Upper lobe of right lung (tissue), 1 donor: ENCODE data around the gene WDR7. TPM values are rescaled to one million over a fixed set of nuclear protein-coding genes. Genes with fewer than 3 reads are reported as not detected.

Experiments
- ATAC-seq: fragments of 200-7000 bp; cut with Tn5 transposase; one replicate; pipeline ENCODE4 v1.9.1; 2020; ENCODE audit warnings: mild to moderate bottlenecking, moderate library complexity
- DNase-seq: peaks from one replicate; pipeline ENCODE4 v3.0.0-alpha.2; 2020
- H3K27ac ChIP-seq: fragments of 200-600 bp; one replicate; pipeline ENCODE4 v1.8.0; 2022
- H3K27me3 ChIP-seq: fragments of 200-600 bp; one replicate; pipeline ENCODE4 v1.8.0; 2022; ENCODE audit warnings: mild to moderate bottlenecking
- H3K36me3 ChIP-seq: fragments of 200-600 bp; one replicate; pipeline ENCODE4 v1.8.0; 2022
- H3K4me1 ChIP-seq: fragments of 200-600 bp; one replicate; pipeline ENCODE4 v1.8.0; 2022
- H3K4me3 ChIP-seq: fragments of 200-600 bp; one replicate; pipeline ENCODE4 v1.8.0; 2022; ENCODE audit warnings: mild to moderate bottlenecking
- H3K9me3 ChIP-seq: fragments of 200-600 bp; one replicate; pipeline ENCODE4 v1.8.0; 2022
- intact Hi-C: fragments of 100-400 bp; cut with DNase I; formaldehyde crosslinking; loops from one replicate; pipeline ENCODE4 v1.11.0; 2022
- total RNA-seq: library from RNA; stranded (reverse); fragmentation: NEBNext Ultra II Directional; extraction: Animal tissue kit (Norgen Biotek cat#: 25700); gene quantifications from one replicate; pipeline ENCODE4 v1.2.1, GENCODE V29; 2021
- TF ChIP-seq, protein P1 (sequence below): fragments of 200-600 bp; IDR thresholded peaks from one replicate; pipeline ENCODE4 v1.8.0; 2022; ENCODE audit warnings: antibody characterized with exemption
- donor health status: DM: no; HTN: yes; CAD: no; lungs with severe emphysema.

Gene WDR7
- total RNA-seq, 1 donor from 2014 or later, result 30.7 TPM

DNA sequence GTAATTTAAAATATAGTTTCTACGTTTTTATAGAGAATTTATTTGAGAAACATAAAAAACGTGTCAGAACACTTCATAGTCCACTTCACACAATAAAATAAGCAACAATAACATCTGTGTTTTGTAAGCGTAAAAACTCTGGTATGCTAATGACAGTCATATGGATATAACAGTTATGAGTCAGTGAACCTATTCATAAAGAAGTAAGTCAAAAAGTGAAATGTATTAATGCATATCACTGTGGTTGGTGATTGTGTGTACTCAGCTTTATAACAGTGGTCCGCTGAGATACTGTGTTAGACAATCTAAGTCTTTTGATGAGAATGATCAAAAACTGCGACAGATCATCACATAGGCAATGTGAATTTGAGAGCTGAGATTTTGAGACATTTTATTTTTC lies 153.2 kb downstream of the WDR7 start:
- TF ChIP-seq, protein P1, sequence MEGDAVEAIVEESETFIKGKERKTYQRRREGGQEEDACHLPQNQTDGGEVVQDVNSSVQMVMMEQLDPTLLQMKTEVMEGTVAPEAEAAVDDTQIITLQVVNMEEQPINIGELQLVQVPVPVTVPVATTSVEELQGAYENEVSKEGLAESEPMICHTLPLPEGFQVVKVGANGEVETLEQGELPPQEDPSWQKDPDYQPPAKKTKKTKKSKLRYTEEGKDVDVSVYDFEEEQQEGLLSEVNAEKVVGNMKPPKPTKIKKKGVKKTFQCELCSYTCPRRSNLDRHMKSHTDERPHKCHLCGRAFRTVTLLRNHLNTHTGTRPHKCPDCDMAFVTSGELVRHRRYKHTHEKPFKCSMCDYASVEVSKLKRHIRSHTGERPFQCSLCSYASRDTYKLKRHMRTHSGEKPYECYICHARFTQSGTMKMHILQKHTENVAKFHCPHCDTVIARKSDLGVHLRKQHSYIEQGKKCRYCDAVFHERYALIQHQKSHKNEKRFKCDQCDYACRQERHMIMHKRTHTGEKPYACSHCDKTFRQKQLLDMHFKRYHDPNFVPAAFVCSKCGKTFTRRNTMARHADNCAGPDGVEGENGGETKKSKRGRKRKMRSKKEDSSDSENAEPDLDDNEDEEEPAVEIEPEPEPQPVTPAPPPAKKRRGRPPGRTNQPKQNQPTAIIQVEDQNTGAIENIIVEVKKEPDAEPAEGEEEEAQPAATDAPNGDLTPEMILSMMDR, result no peak
- DNase-seq (no peak), ATAC-seq (no peak)
- Histone ChIP-seq H3K27me3 (no peaks in the 10 kb centered on the region), H3K4me3 (no peak overlapping the region), H3K9me3 (no peaks in the 10 kb centered on the region), H3K27ac (no peak overlapping the region), H3K36me3 (no peaks in the 10 kb centered on the region), H3K4me1 (no peaks in the 10 kb centered on the region)
- intact Hi-C loops, result no loop called here

DNA sequence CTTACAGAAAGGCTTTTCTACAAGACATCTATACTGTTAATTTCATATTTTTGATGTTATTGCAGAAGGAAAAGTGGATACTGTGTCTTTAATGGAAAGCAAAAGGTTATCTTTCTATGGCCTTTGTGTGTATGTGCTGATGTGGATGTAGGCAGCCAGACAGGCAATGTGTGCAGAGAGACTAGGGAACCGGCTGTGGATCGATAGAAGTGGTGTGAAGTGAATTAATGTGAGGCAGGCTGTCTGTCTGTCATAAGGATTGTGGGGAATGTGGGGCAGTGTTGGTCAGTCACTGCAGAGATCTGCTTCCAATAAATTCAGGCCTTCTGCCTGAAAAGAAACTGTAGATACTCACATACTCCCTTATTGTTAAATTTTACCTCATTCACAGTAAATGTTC lies 156.7 kb downstream of the WDR7 start:
- no peak for DNase-seq
- H3K4me1 ChIP-seq, result no peaks in the 10 kb centered on the region
- no peaks in the 10 kb centered on the region for H3K36me3 ChIP-seq
- H3K4me3 ChIP-seq, result no peak overlapping the region
- TF ChIP-seq, protein P1, result no peak
- ATAC-seq, result no peak
- intact Hi-C loops, result no loop called here
- no peak overlapping the region for H3K27ac ChIP-seq
- no peaks in the 10 kb centered on the region for H3K27me3 ChIP-seq
- H3K9me3 ChIP-seq, result no peaks in the 10 kb centered on the region

DNA sequence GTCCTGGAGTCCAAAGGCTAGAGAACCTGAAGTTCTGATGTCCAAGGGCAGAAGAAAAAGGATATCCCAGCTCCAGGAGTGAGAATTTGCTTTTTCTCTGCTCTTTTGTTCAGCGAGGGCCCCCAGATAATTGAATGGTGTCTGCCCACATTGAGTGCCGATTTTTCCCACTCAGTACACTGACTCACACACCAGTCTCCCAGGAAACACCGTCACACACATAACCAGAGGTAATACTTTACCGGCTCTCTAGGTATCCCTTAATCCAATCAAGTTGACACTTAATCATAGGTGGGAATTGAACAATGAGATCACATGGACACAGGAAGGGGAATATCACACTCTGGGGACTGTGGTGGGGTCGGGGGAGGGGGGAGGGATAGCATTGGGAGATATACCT lies 161.5 kb downstream of the WDR7 start:
- TF ChIP-seq, protein P1, result no peak
- no peak for DNase-seq
- Histone ChIP-seq H3K4me3 (no peak overlapping the region), H3K9me3 (no peaks in the 10 kb centered on the region), H3K27me3 (no peaks in the 10 kb centered on the region), H3K27ac (no peak overlapping the region), H3K36me3 (no peaks in the 10 kb centered on the region), H3K4me1 (no peaks in the 10 kb centered on the region)
- ATAC-seq, result no peak
- intact Hi-C loops, result no loop called here

- Histone ChIP-seq H3K4me1 (no peaks in the 10 kb centered on the region), H3K4me3 (no peak overlapping the region), H3K9me3 (no peaks in the 10 kb centered on the region), H3K27ac (no peak overlapping the region), H3K36me3 (no peaks in the 10 kb centered on the region), H3K27me3 (no peaks in the 10 kb centered on the region)
- DNase-seq (no peak), ATAC-seq (no peak)
- TF ChIP-seq, protein P1, result no peak
- intact Hi-C loops, result no loop called here
Measured at GRCh38 chr18:56815926-56816325, 164.8 kb downstream of the WDR7 start.

DNA sequence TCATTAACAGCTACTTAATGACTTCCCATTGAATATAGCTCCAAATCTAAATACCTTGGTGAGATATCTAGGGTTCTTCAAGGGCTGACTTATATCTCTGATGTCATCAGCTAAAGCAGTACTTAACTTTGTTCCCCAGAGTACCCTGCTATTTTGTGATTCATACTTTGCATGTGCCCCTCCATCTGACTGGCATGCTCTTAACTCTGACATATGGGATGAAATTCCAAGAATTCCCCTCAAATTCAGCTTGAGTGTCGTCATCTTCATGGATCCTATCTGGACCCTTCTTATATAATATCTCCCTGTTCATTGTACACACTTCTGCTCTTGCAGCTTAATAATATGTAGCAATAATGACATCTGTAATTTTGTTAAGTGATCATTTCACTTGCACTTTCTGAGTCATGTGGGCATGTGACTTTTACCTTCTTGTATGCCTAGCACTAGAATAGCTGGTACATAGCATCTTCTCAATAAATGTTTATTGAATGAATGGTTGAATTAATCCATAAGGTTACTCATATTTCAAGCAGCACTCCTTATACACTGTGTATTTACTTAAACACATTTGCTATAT lies 172.9 kb downstream of the WDR7 start:
- Histone ChIP-seq H3K27ac (no peak overlapping the region), H3K4me3 (no peak overlapping the region), H3K36me3 (no peaks in the 10 kb centered on the region), H3K27me3 (no peaks in the 10 kb centered on the region), H3K9me3 (no peaks in the 10 kb centered on the region), H3K4me1 (no peaks in the 10 kb centered on the region)
- DNase-seq, result no peak
- TF ChIP-seq, protein P1, result no peak
- intact Hi-C loops, result no loop called here
- no peak for ATAC-seq

DNA sequence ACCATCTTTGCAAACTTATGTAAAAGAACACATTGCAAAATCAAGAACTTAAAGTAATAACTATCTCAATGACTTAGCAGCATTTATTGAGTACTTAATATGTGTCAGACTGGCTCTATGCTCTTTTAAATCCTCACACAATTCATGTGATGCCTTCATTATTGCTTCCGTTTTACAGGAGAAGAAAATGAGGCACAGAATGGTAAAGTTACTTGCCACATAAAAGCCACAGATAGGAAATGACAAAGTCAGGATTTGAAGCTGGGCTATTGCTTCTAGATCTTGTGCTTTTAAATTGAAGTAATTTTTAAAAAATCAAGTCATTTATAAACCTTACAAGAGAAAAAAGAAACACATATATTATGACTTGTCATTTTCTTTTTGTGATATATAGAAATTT lies 174.2 kb downstream of the WDR7 start:
- intact Hi-C loops, result no loop called here
- H3K36me3 ChIP-seq, result no peaks in the 10 kb centered on the region
- H3K27ac ChIP-seq, result no peak overlapping the region
- DNase-seq (no peak), ATAC-seq (peak; percentile 36)
- no peak overlapping the region for H3K4me3 ChIP-seq
- no peaks in the 10 kb centered on the region for H3K4me1 ChIP-seq
- TF ChIP-seq, protein P1, result no peak
- no peaks in the 10 kb centered on the region for H3K27me3 ChIP-seq
- no peaks in the 10 kb centered on the region for H3K9me3 ChIP-seq
